ENCODE measurements around the gene TBX10. TPM values are rescaled to one million over a fixed set of nuclear protein-coding genes. Genes with fewer than 3 reads are reported as not detected.

The TBX10 gene
- total RNA-seq, 4 donors from 2014 or later, result not detected

DNA sequence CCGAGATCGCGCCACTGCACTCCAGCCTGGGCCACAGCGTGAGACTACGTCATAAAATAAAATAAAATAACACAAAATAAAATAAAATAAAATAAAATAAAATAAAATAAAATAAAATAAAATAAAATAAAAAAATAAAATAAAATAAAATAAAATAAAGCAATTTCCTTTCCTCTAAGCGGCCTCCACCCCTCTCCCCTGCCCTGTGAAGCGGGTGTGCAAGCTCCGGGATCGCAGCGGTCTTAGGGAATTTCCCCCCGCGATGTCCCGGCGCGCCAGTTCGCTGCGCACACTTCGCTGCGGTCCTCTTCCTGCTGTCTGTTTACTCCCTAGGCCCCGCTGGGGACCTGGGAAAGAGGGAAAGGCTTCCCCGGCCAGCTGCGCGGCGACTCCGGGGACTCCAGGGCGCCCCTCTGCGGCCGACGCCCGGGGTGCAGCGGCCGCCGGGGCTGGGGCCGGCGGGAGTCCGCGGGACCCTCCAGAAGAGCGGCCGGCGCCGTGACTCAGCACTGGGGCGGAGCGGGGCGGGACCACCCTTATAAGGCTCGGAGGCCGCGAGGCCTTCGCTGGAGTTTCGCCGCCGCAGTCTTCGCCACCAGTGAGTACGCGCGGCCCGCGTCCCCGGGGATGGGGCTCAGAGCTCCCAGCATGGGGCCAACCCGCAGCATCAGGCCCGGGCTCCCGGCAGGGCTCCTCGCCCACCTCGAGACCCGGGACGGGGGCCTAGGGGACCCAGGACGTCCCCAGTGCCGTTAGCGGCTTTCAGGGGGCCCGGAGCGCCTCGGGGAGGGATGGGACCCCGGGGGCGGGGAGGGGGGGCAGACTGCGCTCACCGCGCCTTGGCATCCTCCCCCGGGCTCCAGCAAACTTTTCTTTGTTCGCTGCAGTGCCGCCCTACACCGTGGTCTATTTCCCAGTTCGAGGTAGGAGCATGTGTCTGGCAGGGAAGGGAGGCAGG, 56.0 kb downstream of the TBX10 start, which contains the start of gene GSTP1:
GSTP1 (plus strand) TSS at position 566 of the 958 bp plus-strand sequence; CDS start at position 598, 32 bp downstream.
- peak; percentile 91 for DNase-seq
- intact Hi-C loops (cut with DNase I), result no loop called here
- TF ChIP-seq POLR2A (IDR thresholded peaks at IDR 0.05), result peak; percentile 87 to 96
- TF ChIP-seq, protein P1, sequence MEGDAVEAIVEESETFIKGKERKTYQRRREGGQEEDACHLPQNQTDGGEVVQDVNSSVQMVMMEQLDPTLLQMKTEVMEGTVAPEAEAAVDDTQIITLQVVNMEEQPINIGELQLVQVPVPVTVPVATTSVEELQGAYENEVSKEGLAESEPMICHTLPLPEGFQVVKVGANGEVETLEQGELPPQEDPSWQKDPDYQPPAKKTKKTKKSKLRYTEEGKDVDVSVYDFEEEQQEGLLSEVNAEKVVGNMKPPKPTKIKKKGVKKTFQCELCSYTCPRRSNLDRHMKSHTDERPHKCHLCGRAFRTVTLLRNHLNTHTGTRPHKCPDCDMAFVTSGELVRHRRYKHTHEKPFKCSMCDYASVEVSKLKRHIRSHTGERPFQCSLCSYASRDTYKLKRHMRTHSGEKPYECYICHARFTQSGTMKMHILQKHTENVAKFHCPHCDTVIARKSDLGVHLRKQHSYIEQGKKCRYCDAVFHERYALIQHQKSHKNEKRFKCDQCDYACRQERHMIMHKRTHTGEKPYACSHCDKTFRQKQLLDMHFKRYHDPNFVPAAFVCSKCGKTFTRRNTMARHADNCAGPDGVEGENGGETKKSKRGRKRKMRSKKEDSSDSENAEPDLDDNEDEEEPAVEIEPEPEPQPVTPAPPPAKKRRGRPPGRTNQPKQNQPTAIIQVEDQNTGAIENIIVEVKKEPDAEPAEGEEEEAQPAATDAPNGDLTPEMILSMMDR (IDR thresholded peaks at IDR 0.05), result peak; percentile 42 to 95 (median 76)
- Histone ChIP-seq H3K27me3 (no peaks in the 10 kb centered on the region), H3K27ac (peak within 1 kb of the TSS; percentile 95 to 100 (median 99)), H3K36me3 (peaks cover 8 to 13% of the 10 kb centered on the region in 2 donors), H3K4me1 (peaks cover 31 to 36% of the 10 kb centered on the region in 2 donors), H3K9me3 (no peaks in the 10 kb centered on the region), H3K4me3 (replicated peaks in 1 of 3) (peak within 1 kb of the TSS in 2 of 3 donors; percentile 68 to 84)
- 4 to 5% methylated on average over 20 to 24 of the region's 81 CpGs for WGBS, 2 donors

DNA sequence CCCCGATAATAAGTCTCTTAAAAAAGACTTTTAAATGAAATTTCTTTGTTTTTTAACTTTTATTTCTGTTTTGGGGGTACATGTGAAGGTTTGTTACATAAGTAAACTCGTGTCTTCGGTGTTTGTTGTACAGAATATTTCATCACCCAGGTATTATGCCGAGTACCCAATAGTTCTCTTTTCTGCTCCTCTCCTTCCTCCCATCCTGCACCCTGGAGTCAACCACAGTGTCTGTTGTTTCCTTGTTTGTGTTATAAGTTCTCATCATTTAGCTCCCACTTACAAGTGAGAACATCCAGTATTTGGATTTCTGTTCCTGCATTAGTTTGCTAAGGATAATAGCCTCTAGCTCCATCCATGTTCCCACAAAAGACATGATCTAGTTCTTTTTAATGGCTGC, 57.6 kb downstream of the TBX10 start:
- WGBS, 2 donors, result 74 to 76% methylated on average over 4 of the region's 4 CpGs
- Histone ChIP-seq H3K36me3 (peaks cover 4 to 8% of the 10 kb centered on the region in 2 donors), H3K4me1 (peaks cover 31 to 36% of the 10 kb centered on the region in 2 donors), H3K27ac (peak overlapping the region; percentile 95 to 100 (median 99)), H3K9me3 (no peaks in the 10 kb centered on the region), H3K4me3 (replicated peaks in 1 of 3) (no peak overlapping the region), H3K27me3 (no peaks in the 10 kb centered on the region)
- TF ChIP-seq, protein P1 (IDR thresholded peaks at IDR 0.05), result no peak
- TF ChIP-seq POLR2A (IDR thresholded peaks at IDR 0.05), result no peak
- no peak for DNase-seq
- intact Hi-C loops (cut with DNase I), result no loop called here

DNA sequence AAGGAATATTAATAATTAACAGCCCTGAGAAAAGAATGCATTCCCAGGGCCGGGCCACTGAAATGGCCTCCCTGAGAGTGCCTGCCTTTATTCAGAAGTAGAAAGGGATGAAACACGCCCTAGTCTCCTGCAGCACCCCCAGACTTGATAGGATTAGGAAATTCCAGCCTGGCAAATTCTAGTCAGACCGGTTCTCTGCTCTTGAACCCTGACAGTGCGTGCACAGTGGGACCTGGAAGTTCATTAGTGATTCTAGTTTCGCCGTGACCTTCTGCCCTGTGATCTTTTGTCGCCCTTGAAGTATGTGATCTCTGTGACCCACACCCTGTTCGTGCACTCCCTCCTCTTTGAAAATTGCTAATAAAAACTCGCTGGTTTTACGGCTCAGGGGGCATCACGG, 58.1 kb downstream of the TBX10 start:
- Histone ChIP-seq H3K36me3 (peaks cover 4 to 8% of the 10 kb centered on the region in 2 donors), H3K4me1 (peaks cover 31 to 36% of the 10 kb centered on the region in 2 donors), H3K27ac (peak overlapping the region; percentile 95 to 100 (median 99)), H3K27me3 (no peaks in the 10 kb centered on the region), H3K4me3 (replicated peaks in 1 of 3) (no peak overlapping the region), H3K9me3 (no peaks in the 10 kb centered on the region)
- peak in 1 of 2 donors; percentile 35 for TF ChIP-seq POLR2A (IDR thresholded peaks at IDR 0.05)
- TF ChIP-seq, protein P1 (IDR thresholded peaks at IDR 0.05), result no peak
- WGBS, 2 donors, result 27 to 39% methylated on average over 11 of the region's 11 CpGs
- DNase-seq, result peak; percentile 67 to 70
- intact Hi-C loops (cut with DNase I), result no loop called here

Small RNA genes lying within 50 kb of the gene (small RNA-seq; reads per million reads assigned to genes)
- not detected for gene AP003385.3
- gene RPL37P2, result not detected

Other genes with a start within 250 kb of the TBX10 start
- gene RAD9A, start 247.8 kb downstream of the TBX10 start, total RNA-seq, result 10 to 100 TPM; 22.7 to 38.0 (median 31.0) TPM
- 100 to 1,000 TPM; 164 to 216 (median 191) TPM for gene PPP1CA, start 237.9 kb downstream of the TBX10 start, total RNA-seq
- gene TBC1D10C, start 235.7 kb downstream of the TBX10 start, total RNA-seq, result 10 to 100 TPM in 2 of 4 donors, 1 to 10 TPM in 2; 8.8 to 16.0 (median 11.6) TPM
- 1 to 10 TPM; 3.8 to 9.8 (median 5.9) TPM for gene CARNS1, start 224.1 kb downstream of the TBX10 start, total RNA-seq
- 100 to 1,000 TPM in 1 of 4 donors, 10 to 100 TPM in 3; 44.1 to 102 (median 62.2) TPM for gene RPS6KB2, start 211.3 kb downstream of the TBX10 start, total RNA-seq
- 1 to 10 TPM; 5.6 to 7.2 (median 6.4) TPM for gene PTPRCAP, start 202.1 kb downstream of the TBX10 start, total RNA-seq
- 100 to 1,000 TPM in 1 of 4 donors, 10 to 100 TPM in 3; 73.9 to 102 (median 81.3) TPM for gene CORO1B, start 196.3 kb downstream of the TBX10 start, total RNA-seq
- not detected for gene GPR152, start 187.0 kb downstream of the TBX10 start, total RNA-seq
- 1 to 10 TPM in 1 of 4 donors, under 1 TPM in 2, not detected in 1; 0.33 to 6.4 (median 0.39) TPM for gene CABP4, start 184.4 kb downstream of the TBX10 start, total RNA-seq
- gene TMEM134, start 170.5 kb downstream of the TBX10 start, total RNA-seq, result 100 to 1,000 TPM in 1 of 4 donors, 10 to 100 TPM in 3; 69.0 to 138 (median 95.8) TPM
- gene AIP, start 156.7 kb downstream of the TBX10 start, total RNA-seq, result 100 to 1,000 TPM in 1 of 4 donors, 10 to 100 TPM in 3; 58.2 to 100 (median 83.2) TPM
- gene PITPNM1, start 134.4 kb downstream of the TBX10 start, total RNA-seq, result 10 to 100 TPM; 22.8 to 52.6 (median 47.2) TPM
- 100 to 1,000 TPM in 2 of 4 donors, 10 to 100 TPM in 2; 90.0 to 240 (median 148) TPM for gene CDK2AP2, start 131.6 kb downstream of the TBX10 start, total RNA-seq
- gene CABP2, start 116.3 kb downstream of the TBX10 start, total RNA-seq, result not detected
- gene GSTP1, start 56.0 kb downstream of the TBX10 start, total RNA-seq, result 1,000 to 10,000 TPM in 3 of 4 donors, 100 to 1,000 TPM in 1; 877 to 4,013 (median 1,716) TPM
- 100 to 1,000 TPM; 323 to 401 (median 356) TPM for gene NDUFV1, start 32.8 kb downstream of the TBX10 start, total RNA-seq
- 10 to 100 TPM; 16.7 to 67.7 (median 51.1) TPM for gene NUDT8, start 9.8 kb downstream of the TBX10 start, total RNA-seq
- gene ACY3, start 11.0 kb upstream of the TBX10 start, total RNA-seq, result not detected
- gene ALDH3B2, start 34.9 kb upstream of the TBX10 start, total RNA-seq, result 1 to 10 TPM in 1 of 4 donors, not detected in 3; 1.3 TPM